ENCODE data around the gene SLC8A1. TPM values are rescaled to one million over a fixed set of nuclear protein-coding genes. Genes with fewer than 3 reads are reported as not detected.

SLC8A1 gene
- total RNA-seq, 1 donor from 2014 or later, result 5.6 TPM

DNA sequence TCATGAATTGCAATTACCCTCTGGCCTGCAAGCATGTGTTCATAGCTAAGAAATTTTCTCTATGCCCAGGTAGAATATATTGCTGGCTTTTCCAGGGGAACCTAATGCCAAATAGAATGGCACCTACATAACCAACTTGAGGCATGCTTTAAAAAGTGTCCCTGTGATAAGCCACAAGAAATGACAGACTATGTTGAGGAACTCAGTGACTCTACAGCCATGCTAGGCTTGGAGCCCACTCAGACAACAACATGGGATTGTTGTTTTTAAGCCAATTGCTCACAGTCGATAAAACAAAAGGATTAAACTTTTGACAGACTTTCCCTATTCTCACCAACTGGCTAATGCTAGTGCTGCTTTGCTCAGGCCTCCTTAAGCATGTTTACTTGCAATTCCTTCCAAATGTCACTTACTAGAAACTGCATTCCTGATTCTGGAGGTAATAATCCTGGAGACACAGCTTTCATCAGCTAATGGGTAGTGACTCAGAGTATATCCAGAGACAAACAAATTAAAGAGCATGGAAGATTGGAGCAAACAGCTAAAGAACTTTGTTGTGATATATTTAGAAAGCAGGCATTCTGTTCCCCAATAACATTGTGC, 249.0 kb downstream of the SLC8A1 start:
- Histone ChIP-seq H3K27ac (no peak overlapping the region), H3K36me3 (no peaks in the 10 kb centered on the region)
- intact Hi-C loops (cut with DNase I), result no loop called here

GRCh38 chr2:40201425-40201824, 250.5 kb downstream of the SLC8A1 start:
- Histone ChIP-seq H3K9me3 (no peaks in the 10 kb centered on the region), H3K4me3 (no peak overlapping the region), H3K27me3 (no peaks in the 10 kb centered on the region), H3K36me3 (no peaks in the 10 kb centered on the region), H3K27ac (no peak overlapping the region), H3K4me1 (no peaks in the 10 kb centered on the region)
- intact Hi-C loops (cut with DNase I), result no loop called here
- TF ChIP-seq, protein P1, sequence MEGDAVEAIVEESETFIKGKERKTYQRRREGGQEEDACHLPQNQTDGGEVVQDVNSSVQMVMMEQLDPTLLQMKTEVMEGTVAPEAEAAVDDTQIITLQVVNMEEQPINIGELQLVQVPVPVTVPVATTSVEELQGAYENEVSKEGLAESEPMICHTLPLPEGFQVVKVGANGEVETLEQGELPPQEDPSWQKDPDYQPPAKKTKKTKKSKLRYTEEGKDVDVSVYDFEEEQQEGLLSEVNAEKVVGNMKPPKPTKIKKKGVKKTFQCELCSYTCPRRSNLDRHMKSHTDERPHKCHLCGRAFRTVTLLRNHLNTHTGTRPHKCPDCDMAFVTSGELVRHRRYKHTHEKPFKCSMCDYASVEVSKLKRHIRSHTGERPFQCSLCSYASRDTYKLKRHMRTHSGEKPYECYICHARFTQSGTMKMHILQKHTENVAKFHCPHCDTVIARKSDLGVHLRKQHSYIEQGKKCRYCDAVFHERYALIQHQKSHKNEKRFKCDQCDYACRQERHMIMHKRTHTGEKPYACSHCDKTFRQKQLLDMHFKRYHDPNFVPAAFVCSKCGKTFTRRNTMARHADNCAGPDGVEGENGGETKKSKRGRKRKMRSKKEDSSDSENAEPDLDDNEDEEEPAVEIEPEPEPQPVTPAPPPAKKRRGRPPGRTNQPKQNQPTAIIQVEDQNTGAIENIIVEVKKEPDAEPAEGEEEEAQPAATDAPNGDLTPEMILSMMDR (IDR thresholded peaks at IDR 0.05), result no peak
- no peak for DNase-seq (ENCODE audit: low spot score in 2 of 2)

More for the DNA sequence above, 249.0 kb downstream of the SLC8A1 start:
- Histone ChIP-seq H3K4me3 (no peak overlapping the region), H3K9me3 (no peaks in the 10 kb centered on the region), H3K27me3 (no peaks in the 10 kb centered on the region), H3K4me1 (no peaks in the 10 kb centered on the region)
- no peak for DNase-seq (ENCODE audit: low spot score in 2 of 2)
- TF ChIP-seq, protein P1 (IDR thresholded peaks at IDR 0.05), result no peak

- Histone ChIP-seq H3K36me3 (no peaks in the 10 kb centered on the region), H3K9me3 (no peaks in the 10 kb centered on the region), H3K27me3 (no peaks in the 10 kb centered on the region), H3K4me3 (no peak overlapping the region), H3K4me1 (no peaks in the 10 kb centered on the region), H3K27ac (no peak overlapping the region)
- TF ChIP-seq, protein P1 (IDR thresholded peaks at IDR 0.05), result no peak
- intact Hi-C loops (cut with DNase I), result no loop called here
- DNase-seq (ENCODE audit: low spot score in 2 of 2), result no peak
Observed at GRCh38 chr2:40200366-40200915, 251.4 kb downstream of the SLC8A1 start.

GRCh38 chr2:40199771-40200170, 252.1 kb downstream of the SLC8A1 start:
- Histone ChIP-seq H3K36me3 (no peaks in the 10 kb centered on the region), H3K4me1 (no peaks in the 10 kb centered on the region), H3K27ac (no peak overlapping the region), H3K27me3 (no peaks in the 10 kb centered on the region), H3K9me3 (no peaks in the 10 kb centered on the region), H3K4me3 (no peak overlapping the region)
- TF ChIP-seq, protein P1 (IDR thresholded peaks at IDR 0.05), result no peak
- intact Hi-C loops (cut with DNase I), result no loop called here
- DNase-seq (ENCODE audit: low spot score in 2 of 2), result no peak

DNA sequence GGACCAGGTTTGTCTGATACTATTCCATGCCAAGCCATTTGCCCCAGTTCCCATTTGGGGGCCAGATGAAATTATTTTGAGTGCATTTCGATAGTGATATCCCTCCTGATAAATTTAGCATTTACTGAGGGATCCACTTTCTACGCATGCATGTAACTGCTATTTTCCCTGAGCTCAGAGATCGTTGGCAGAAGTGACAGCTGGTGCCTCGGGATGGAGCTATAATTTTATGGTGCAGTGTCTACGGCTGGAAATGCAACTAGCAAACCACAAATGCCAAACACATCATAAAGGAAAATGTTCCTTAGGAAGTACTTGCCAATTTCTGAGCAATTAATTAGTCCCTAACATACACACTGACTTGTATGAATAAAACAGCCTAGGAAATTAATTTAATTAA, 254.8 kb downstream of the SLC8A1 start:
- intact Hi-C loops (cut with DNase I), result no loop called here
- Histone ChIP-seq H3K36me3 (no peaks in the 10 kb centered on the region), H3K4me3 (no peak overlapping the region), H3K27ac (no peak overlapping the region), H3K9me3 (no peaks in the 10 kb centered on the region), H3K4me1 (no peaks in the 10 kb centered on the region), H3K27me3 (no peaks in the 10 kb centered on the region)
- TF ChIP-seq, protein P1 (IDR thresholded peaks at IDR 0.05), result no peak
- no peak for DNase-seq (ENCODE audit: low spot score in 2 of 2)
